ENCODE results near the gene RBPMS2.
A peak's percentile ranks its signal among the peaks of the same experiment; 100 is the strongest.
"Not testable (repeated sequence)": the region's sequence is repeated elsewhere in the genome, so short reads cannot be mapped to it uniquely, and the experiment has no call there.

Gene RBPMS2

GRCh38 chr15:64775551-64776401 lies at the start of gene RBPMS2:
Gene RBPMS2 (minus strand): TSS chr15:64775589. CDS start chr15:64775319, 270 bp downstream.
- no peak for DNase-seq (ENCODE audit: low spot score)

GRCh38 chr15:64824929-64825430 lies 49.6 kb upstream of the RBPMS2 start:
- no peak for DNase-seq (ENCODE audit: low spot score)

- no peak for DNase-seq (ENCODE audit: low spot score)
These were observed 41.1 kb upstream of the RBPMS2 start for GRCh38 chr15:64816452-64816851.

GRCh38 chr15:64814965-64815364 lies 39.6 kb upstream of the RBPMS2 start:
- not testable (repeated sequence) for DNase-seq (ENCODE audit: low spot score)

GRCh38 chr15:64814283-64814682 lies 38.9 kb upstream of the RBPMS2 start:
- DNase-seq (ENCODE audit: low spot score) = not testable (repeated sequence)

GRCh38 chr15:64813075-64813474 lies 37.7 kb upstream of the RBPMS2 start:
- DNase-seq (ENCODE audit: low spot score) = no peak

GRCh38 chr15:64810497-64811326 lies 35.3 kb upstream of the RBPMS2 start:
- no peak for DNase-seq (ENCODE audit: low spot score)

GRCh38 chr15:64809649-64810496 lies 34.5 kb upstream of the RBPMS2 start:
- peak; percentile 71 for DNase-seq (ENCODE audit: low spot score)

GRCh38 chr15:64808785-64809453 lies 33.5 kb upstream of the RBPMS2 start:
- DNase-seq (ENCODE audit: low spot score) = no peak

- DNase-seq (ENCODE audit: low spot score) = no peak
These were observed 32.4 kb upstream of the RBPMS2 start for GRCh38 chr15:64807751-64808222.

- DNase-seq (ENCODE audit: low spot score) = no peak
These were observed 31.8 kb upstream of the RBPMS2 start for GRCh38 chr15:64807051-64807749.

GRCh38 chr15:64806509-64806908 lies 31.1 kb upstream of the RBPMS2 start:
- DNase-seq (ENCODE audit: low spot score) = no peak

- DNase-seq (ENCODE audit: low spot score) = no peak
These were observed 29.2 kb upstream of the RBPMS2 start for GRCh38 chr15:64804619-64805018.

- DNase-seq (ENCODE audit: low spot score) = no peak
These were observed 28.1 kb upstream of the RBPMS2 start for GRCh38 chr15:64803526-64803925.

GRCh38 chr15:64800476-64800875 lies 25.1 kb upstream of the RBPMS2 start:
- no peak for DNase-seq (ENCODE audit: low spot score)

GRCh38 chr15:64798905-64799304 lies 23.5 kb upstream of the RBPMS2 start:
- DNase-seq (ENCODE audit: low spot score) = not testable (repeated sequence)

GRCh38 chr15:64795921-64796320 lies 20.5 kb upstream of the RBPMS2 start:
- not testable (repeated sequence) for DNase-seq (ENCODE audit: low spot score)

GRCh38 chr15:64795299-64795698 lies 19.9 kb upstream of the RBPMS2 start:
- not testable (repeated sequence) for DNase-seq (ENCODE audit: low spot score)

- DNase-seq (ENCODE audit: low spot score) = no peak
These were observed 16.9 kb upstream of the RBPMS2 start for GRCh38 chr15:64792282-64792681.

GRCh38 chr15:64791401-64791800 lies 16.0 kb upstream of the RBPMS2 start:
- DNase-seq (ENCODE audit: low spot score) = no peak
